SK-N-SH treated with all-trans-retinoic acid at 6 μM for 48 hours (cell line): ENCODE measurements around the gene CDC42SE2.

Source experiments
- ATAC-seq: fragments of 200-7000 bp; cut with Tn5 transposase; 3 replicates; pipeline ENCODE4 v1.9.1; 2020; ENCODE audit warnings: mild to moderate bottlenecking, moderate library complexity
- ARNTL ChIP-seq: fragments of 450-650 bp; formaldehyde crosslinking; IDR thresholded peaks from 2 replicates; pipeline ENCODE4 v1.5.0; 2020; ENCODE audit warnings: low read depth, mild to moderate bottlenecking, moderate library complexity, borderline replicate concordance
- BACH2 ChIP-seq: fragments of 250-450 bp; sonication (Bioruptor Pico); IDR thresholded peaks from 2 replicates; pipeline ENCODE4 v1.9.0; 2021; ENCODE audit warnings: mild to moderate bottlenecking, borderline replicate concordance
- CSDC2 ChIP-seq: fragments of 250-450 bp; sonication (Bioruptor Pico); IDR thresholded peaks from 2 replicates; pipeline ENCODE4 v1.5.0; 2020; ENCODE audit warnings: mild to moderate bottlenecking, moderate library complexity
- ESRRG ChIP-seq: fragments of 250-450 bp; sonication (Bioruptor Pico); IDR thresholded peaks from 2 replicates; pipeline ENCODE4 v1.6.1; 2021; ENCODE audit warnings: mild to moderate bottlenecking
- GLIS3 ChIP-seq: fragments of 250-450 bp; sonication (Bioruptor Pico); IDR thresholded peaks from 2 replicates; pipeline ENCODE4 v1.5.0; 2020; ENCODE audit warnings: mild to moderate bottlenecking, moderate library complexity
- ISL1 ChIP-seq: fragments of 250-450 bp; sonication (Bioruptor Pico); IDR thresholded peaks from 2 replicates; pipeline ENCODE4 v2.1.2; 2022; ENCODE audit warnings: mild to moderate bottlenecking, moderate library complexity
- OSR1 ChIP-seq: fragments of 250-450 bp; sonication (Bioruptor Pico); IDR thresholded peaks from 2 replicates; pipeline ENCODE4 v1.8.0; 2022; ENCODE audit warnings: moderate library complexity, mild to moderate bottlenecking, inconsistent platforms
- PPARA ChIP-seq: fragments of 250-450 bp; sonication (Bioruptor Pico); IDR thresholded peaks from 2 replicates; pipeline ENCODE4 v1.5.0; 2020; ENCODE audit warnings: mild to moderate bottlenecking, borderline replicate concordance
- RARB ChIP-seq: fragments of 250-450 bp; sonication (Bioruptor Pico); IDR thresholded peaks from 2 replicates; pipeline ENCODE4 v1.8.0; 2021; ENCODE audit warnings: mild to moderate bottlenecking, moderate library complexity
- SNAI2 ChIP-seq: fragments of 250-450 bp; sonication (Bioruptor Pico); IDR thresholded peaks from 2 replicates; pipeline ENCODE4 v1.5.0; 2020; ENCODE audit warnings: mild to moderate bottlenecking, moderate library complexity
- TOX ChIP-seq: fragments of 250-450 bp; sonication (Bioruptor Pico); IDR thresholded peaks from 2 replicates; pipeline ENCODE4 v1.8.0; 2021; ENCODE audit warnings: mild to moderate bottlenecking, moderate library complexity, borderline replicate concordance
- ZC3H10 ChIP-seq: fragments of 250-450 bp; sonication (Bioruptor Pico); IDR thresholded peaks from 2 replicates; pipeline ENCODE4 v1.5.1; 2021; ENCODE audit warnings: mild to moderate bottlenecking, moderate library complexity
- ZFP30 ChIP-seq: fragments of 450-650 bp; formaldehyde crosslinking; IDR thresholded peaks from 2 replicates; pipeline ENCODE4 v1.5.0; 2022; ENCODE audit warnings: mild to moderate bottlenecking, moderate library complexity
- ZNF565 ChIP-seq: fragments of 450-650 bp; formaldehyde crosslinking; conservative IDR thresholded peaks from 2 replicates; pipeline ENCODE4 v1.5.0; 2020; ENCODE audit warnings: low read depth, mild to moderate bottlenecking, moderate library complexity
- ZNF70 ChIP-seq: fragments of 450-650 bp; formaldehyde crosslinking; IDR thresholded peaks from 2 replicates; pipeline ENCODE4 v1.5.0; 2020; ENCODE audit warnings: mild to moderate bottlenecking, moderate library complexity
- ZNF8 ChIP-seq: fragments of 450-650 bp; formaldehyde crosslinking; IDR thresholded peaks from 2 replicates; pipeline ENCODE4 v1.5.0; 2020; ENCODE audit warnings: mild to moderate bottlenecking, moderate library complexity
- TF ChIP-seq, protein P1 (sequence below): fragments of 250-450 bp; sonication (Bioruptor Pico); IDR thresholded peaks from 2 replicates; pipeline ENCODE4 v1.5.1; 2021; ENCODE audit warnings: mild to moderate bottlenecking, moderate library complexity
- TF ChIP-seq, protein P2 (sequence below): fragments of 250-450 bp; sonication (Bioruptor Pico); IDR thresholded peaks from 2 replicates; pipeline ENCODE4 v1.5.1; 2020; ENCODE audit warnings: low read depth, mild to moderate bottlenecking, moderate library complexity
- TF ChIP-seq, protein P3 (sequence below): fragments of 250-450 bp; sonication (Bioruptor Pico); IDR thresholded peaks from 2 replicates; pipeline ENCODE4 v1.5.0; 2020; ENCODE audit warnings: mild to moderate bottlenecking, moderate library complexity
- TF ChIP-seq, protein P4 (sequence below): fragments of 250-450 bp; sonication (Bioruptor Pico); IDR thresholded peaks from 2 replicates; pipeline ENCODE4 v1.8.0; 2020; ENCODE audit warnings: mild to moderate bottlenecking, moderate library complexity, borderline replicate concordance
- TF ChIP-seq, protein P5 (sequence below): fragments of 250-450 bp; sonication (Bioruptor Pico); IDR thresholded peaks from 2 replicates; pipeline ENCODE4 v1.8.0; 2021; ENCODE audit warnings: low read depth, mild to moderate bottlenecking, moderate library complexity, borderline replicate concordance

Gene CDC42SE2

DNA sequence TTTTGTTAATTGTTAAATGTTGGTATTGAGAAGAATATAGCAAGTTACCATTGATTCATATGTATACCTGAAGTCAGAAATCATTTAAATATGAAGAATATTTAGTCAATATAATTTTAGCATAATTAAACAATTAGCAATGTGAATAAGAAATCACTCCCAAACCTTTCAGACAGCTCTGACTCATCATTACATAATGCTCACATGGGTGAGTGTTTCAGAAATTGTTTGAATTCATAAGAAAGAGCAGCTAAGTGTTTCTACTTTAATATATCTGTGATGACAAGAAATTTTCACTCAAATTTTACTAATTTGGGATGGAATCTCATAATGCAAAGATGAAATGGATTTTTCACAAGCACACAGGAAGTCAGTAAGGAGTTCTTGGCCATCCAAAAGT lies 42.0 kb upstream of the CDC42SE2 start (continued):
- TF ChIP-seq ARNTL (CRISPR knock-in tag), result no peak
- TF ChIP-seq ZC3H10 (CRISPR knock-in tag), result no peak
- TF ChIP-seq CSDC2 (CRISPR knock-in tag), result no peak
- TF ChIP-seq GLIS3 (CRISPR knock-in tag), result no peak
- no peak for TF ChIP-seq TOX

DNA sequence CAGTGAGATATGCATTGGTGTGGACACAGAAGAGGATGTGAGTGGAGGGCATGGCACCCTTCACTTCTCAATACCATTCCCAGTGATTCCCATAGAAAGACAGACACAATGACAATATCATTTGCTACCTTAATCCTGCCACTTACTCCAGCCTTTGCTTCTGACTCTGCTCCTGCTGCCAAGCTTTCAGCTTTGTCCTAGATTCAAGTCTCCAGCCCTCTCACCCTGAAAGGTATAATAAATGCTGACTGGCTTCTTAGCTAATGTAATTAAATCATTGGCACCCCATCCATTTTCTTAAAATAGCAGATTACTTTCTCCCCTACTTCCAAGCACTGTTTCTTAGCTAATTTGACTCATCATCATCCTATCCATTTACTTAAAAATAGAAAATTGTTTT lies 41.1 kb upstream of the CDC42SE2 start:
- ATAC-seq, result no peak
- TF ChIP-seq PPARA (no peak), OSR1 (CRISPR knock-in tag) (no peak), ESRRG (CRISPR knock-in tag) (no peak), ZNF565 (CRISPR knock-in tag) (no peak), GLIS3 (CRISPR knock-in tag) (no peak), ISL1 (CRISPR knock-in tag) (no peak), RARB (CRISPR knock-in tag) (no peak)
- TF ChIP-seq, protein P1, sequence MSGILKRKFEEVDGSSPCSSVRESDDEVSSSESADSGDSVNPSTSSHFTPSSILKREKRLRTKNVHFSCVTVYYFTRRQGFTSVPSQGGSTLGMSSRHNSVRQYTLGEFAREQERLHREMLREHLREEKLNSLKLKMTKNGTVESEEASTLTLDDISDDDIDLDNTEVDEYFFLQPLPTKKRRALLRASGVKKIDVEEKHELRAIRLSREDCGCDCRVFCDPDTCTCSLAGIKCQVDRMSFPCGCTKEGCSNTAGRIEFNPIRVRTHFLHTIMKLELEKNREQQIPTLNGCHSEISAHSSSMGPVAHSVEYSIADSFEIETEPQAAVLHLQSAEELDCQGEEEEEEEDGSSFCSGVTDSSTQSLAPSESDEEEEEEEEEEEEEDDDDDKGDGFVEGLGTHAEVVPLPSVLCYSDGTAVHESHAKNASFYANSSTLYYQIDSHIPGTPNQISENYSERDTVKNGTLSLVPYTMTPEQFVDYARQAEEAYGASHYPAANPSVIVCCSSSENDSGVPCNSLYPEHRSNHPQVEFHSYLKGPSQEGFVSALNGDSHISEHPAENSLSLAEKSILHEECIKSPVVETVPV, result no peak
- TF ChIP-seq, protein P2, sequence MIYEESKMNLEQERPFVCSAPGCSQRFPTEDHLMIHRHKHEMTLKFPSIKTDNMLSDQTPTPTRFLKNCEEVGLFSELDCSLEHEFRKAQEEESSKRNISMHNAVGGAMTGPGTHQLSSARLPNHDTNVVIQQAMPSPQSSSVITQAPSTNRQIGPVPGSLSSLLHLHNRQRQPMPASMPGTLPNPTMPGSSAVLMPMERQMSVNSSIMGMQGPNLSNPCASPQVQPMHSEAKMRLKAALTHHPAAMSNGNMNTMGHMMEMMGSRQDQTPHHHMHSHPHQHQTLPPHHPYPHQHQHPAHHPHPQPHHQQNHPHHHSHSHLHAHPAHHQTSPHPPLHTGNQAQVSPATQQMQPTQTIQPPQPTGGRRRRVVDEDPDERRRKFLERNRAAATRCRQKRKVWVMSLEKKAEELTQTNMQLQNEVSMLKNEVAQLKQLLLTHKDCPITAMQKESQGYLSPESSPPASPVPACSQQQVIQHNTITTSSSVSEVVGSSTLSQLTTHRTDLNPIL, result no peak
- TF ChIP-seq, protein P3, sequence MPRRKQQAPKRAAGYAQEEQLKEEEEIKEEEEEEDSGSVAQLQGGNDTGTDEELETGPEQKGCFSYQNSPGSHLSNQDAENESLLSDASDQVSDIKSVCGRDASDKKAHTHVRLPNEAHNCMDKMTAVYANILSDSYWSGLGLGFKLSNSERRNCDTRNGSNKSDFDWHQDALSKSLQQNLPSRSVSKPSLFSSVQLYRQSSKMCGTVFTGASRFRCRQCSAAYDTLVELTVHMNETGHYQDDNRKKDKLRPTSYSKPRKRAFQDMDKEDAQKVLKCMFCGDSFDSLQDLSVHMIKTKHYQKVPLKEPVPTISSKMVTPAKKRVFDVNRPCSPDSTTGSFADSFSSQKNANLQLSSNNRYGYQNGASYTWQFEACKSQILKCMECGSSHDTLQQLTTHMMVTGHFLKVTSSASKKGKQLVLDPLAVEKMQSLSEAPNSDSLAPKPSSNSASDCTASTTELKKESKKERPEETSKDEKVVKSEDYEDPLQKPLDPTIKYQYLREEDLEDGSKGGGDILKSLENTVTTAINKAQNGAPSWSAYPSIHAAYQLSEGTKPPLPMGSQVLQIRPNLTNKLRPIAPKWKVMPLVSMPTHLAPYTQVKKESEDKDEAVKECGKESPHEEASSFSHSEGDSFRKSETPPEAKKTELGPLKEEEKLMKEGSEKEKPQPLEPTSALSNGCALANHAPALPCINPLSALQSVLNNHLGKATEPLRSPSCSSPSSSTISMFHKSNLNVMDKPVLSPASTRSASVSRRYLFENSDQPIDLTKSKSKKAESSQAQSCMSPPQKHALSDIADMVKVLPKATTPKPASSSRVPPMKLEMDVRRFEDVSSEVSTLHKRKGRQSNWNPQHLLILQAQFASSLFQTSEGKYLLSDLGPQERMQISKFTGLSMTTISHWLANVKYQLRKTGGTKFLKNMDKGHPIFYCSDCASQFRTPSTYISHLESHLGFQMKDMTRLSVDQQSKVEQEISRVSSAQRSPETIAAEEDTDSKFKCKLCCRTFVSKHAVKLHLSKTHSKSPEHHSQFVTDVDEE (CRISPR knock-in tag), result no peak

DNA sequence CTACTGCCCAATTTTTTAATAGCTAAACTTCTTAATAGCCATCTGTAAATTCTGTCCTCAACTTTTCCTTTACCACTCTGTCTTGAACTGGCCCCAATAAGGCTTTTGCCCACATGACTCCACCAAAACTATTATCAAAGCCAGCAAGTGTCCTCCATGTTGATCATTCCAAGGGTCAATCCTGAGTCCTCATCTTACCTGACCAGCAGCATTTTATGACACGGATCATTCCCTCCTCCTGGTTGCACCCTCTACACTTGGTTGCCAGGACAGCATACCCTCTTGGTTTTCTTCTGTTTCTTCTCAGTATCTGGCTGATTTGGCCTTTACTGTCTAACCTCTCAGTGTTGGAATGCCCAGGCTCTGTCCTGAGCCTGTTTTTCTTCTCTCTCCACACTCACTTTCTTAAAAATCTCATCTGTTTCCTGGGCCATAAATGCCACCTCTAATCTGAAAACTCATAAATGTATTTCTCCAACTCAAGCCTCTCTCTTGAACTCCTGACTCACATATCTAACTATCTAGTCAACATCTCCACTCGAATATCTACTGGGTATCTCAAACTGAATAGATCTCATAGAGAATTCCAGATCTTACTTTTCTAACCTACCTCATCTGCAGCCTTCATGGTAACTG lies 40.0 kb upstream of the CDC42SE2 start:
- no peak for TF ChIP-seq SNAI2 (CRISPR knock-in tag)
- no peak for ATAC-seq

DNA sequence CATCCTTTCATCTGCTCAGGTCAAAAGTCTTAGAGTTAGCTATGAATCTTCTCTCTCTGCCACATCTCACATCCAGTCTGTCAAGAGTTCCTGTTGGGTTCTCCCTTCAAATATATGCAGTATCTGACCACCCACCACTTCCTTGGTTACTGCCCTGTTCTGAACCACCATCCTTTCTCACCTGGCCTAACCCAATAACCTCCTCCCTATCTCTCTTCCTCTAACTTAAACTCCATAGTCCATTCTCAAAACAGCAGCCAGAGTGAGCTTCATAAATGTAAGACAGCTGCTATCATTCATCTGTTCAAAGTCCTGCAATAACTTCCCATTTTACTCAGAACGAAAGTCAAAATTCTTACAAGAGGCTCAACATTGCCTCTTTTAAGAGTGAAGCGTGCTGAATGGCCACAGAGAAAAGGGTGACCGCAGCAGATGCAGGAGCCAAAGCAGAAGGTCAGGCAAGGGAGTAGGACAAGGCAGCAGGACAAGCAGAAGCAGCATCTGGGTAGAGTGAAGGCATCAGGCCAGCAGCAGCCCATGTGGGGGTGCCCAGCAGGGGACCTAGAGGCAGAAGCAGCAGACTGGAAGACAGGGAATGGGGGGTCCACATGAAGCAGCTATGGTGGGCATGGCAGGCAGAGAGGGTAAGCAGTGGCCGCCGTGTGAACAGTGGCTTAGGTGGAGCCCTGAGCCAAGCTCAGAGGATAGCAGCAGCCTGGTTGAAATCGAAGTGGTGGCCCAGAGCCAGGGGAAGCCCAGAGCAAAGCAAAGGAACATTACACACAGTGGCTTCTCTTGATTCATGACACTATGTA lies 39.3 kb upstream of the CDC42SE2 start:
- ATAC-seq, result no peak
- TF ChIP-seq, protein P3 (CRISPR knock-in tag), result no peak
- TF ChIP-seq OSR1 (CRISPR knock-in tag), result no peak
- TF ChIP-seq ZFP30 (CRISPR knock-in tag), result no peak
- TF ChIP-seq, protein P4, sequence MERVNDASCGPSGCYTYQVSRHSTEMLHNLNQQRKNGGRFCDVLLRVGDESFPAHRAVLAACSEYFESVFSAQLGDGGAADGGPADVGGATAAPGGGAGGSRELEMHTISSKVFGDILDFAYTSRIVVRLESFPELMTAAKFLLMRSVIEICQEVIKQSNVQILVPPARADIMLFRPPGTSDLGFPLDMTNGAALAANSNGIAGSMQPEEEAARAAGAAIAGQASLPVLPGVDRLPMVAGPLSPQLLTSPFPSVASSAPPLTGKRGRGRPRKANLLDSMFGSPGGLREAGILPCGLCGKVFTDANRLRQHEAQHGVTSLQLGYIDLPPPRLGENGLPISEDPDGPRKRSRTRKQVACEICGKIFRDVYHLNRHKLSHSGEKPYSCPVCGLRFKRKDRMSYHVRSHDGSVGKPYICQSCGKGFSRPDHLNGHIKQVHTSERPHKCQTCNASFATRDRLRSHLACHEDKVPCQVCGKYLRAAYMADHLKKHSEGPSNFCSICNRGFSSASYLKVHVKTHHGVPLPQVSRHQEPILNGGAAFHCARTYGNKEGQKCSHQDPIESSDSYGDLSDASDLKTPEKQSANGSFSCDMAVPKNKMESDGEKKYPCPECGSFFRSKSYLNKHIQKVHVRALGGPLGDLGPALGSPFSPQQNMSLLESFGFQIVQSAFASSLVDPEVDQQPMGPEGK (CRISPR knock-in tag), result no peak
- no peak for TF ChIP-seq ZNF565 (CRISPR knock-in tag)
- TF ChIP-seq, protein P5, sequence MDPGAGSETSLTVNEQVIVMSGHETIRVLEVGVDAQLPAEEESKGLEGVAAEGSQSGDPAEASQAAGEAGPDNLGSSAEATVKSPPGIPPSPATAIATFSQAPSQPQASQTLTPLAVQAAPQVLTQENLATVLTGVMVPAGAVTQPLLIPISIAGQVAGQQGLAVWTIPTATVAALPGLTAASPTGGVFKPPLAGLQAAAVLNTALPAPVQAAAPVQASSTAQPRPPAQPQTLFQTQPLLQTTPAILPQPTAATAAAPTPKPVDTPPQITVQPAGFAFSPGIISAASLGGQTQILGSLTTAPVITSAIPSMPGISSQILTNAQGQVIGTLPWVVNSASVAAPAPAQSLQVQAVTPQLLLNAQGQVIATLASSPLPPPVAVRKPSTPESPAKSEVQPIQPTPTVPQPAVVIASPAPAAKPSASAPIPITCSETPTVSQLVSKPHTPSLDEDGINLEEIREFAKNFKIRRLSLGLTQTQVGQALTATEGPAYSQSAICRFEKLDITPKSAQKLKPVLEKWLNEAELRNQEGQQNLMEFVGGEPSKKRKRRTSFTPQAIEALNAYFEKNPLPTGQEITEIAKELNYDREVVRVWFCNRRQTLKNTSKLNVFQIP (CRISPR knock-in tag), result no peak
- no peak for TF ChIP-seq SNAI2 (CRISPR knock-in tag)
- TF ChIP-seq ZNF70, result no peak
- TF ChIP-seq ZNF8 (CRISPR knock-in tag), result no peak
- no peak for TF ChIP-seq ESRRG (CRISPR knock-in tag)
- no peak for TF ChIP-seq BACH2
- TF ChIP-seq TOX, result no peak
- no peak for TF ChIP-seq RARB (CRISPR knock-in tag)
- no peak for TF ChIP-seq CSDC2 (CRISPR knock-in tag)
- TF ChIP-seq, protein P2, result no peak
